Osteoblast (primary cell): ENCODE data around the gene LRRN3. TPM values are rescaled to one million over a fixed set of nuclear protein-coding genes. Genes with fewer than 3 reads are reported as not detected.
A peak's percentile ranks its signal among the peaks of the same experiment; 100 is the strongest.

Source experiments
- DNase-seq: peaks from one replicate; pipeline ENCODE4 v3.0.0; 2011; ENCODE audit warnings: low spot score, mixed read lengths; ENCODE audit not compliant: insufficient read length; ENCODE audit errors: missing footprints
- H2AFZ ChIP-seq: 2 replicates; pipeline ENCODE4 v1.6.0; 2011; ENCODE audit warnings: mild to moderate bottlenecking, low read length
- H3K27ac ChIP-seq: 2 replicates; pipeline ENCODE4 v1.5.1; 2011; ENCODE audit warnings: mild to moderate bottlenecking, low read depth, low read length, moderate library complexity
- H3K27me3 ChIP-seq: 2 replicates; pipeline ENCODE4 v1.6.0; 2012; ENCODE audit warnings: mild to moderate bottlenecking, control low read depth, inconsistent platforms, low read length, moderate library complexity; ENCODE audit not compliant: insufficient read depth
- H3K36me3 ChIP-seq: 2 replicates; pipeline ENCODE4 v1.5.1; 2011; ENCODE audit warnings: mild to moderate bottlenecking, low read length, control low read depth, moderate library complexity; ENCODE audit not compliant: insufficient read depth
- H3K4me1 ChIP-seq: 2 replicates; pipeline ENCODE4 v1.5.1; 2011; ENCODE audit warnings: mild to moderate bottlenecking, low read length, control low read depth, moderate library complexity; ENCODE audit not compliant: insufficient read depth
- H3K4me2 ChIP-seq: 2 replicates; pipeline ENCODE4 v1.6.0; 2011; ENCODE audit warnings: mild to moderate bottlenecking, low read length; ENCODE audit not compliant: insufficient read depth
- H3K4me3 ChIP-seq: fragments of 200-600 bp; sonication (generic); 3 replicates; pipeline ENCODE4 v1.5.1; 2012; ENCODE audit warnings: mild to moderate bottlenecking, low read length, inconsistent platforms; ENCODE audit not compliant: insufficient read depth
- H3K79me2 ChIP-seq: 2 replicates; pipeline ENCODE4 v1.6.0; 2012; ENCODE audit warnings: mild to moderate bottlenecking, low read length, control low read depth, inconsistent platforms; ENCODE audit not compliant: insufficient read depth
- H3K9me3 ChIP-seq: 2 replicates; pipeline ENCODE4 v1.5.1; 2011; ENCODE audit warnings: low read depth, low read length, control low read depth
- H4K20me1 ChIP-seq: 2 replicates; pipeline ENCODE4 v1.6.0; 2012; ENCODE audit warnings: mild to moderate bottlenecking, low read length, control low read depth; ENCODE audit not compliant: insufficient read depth
- CTCF ChIP-seq: IDR thresholded peaks from 2 replicates; pipeline ENCODE4 v1.5.1; 2011; ENCODE audit warnings: mild to moderate bottlenecking, low read depth, low read length, moderate library complexity; ENCODE audit errors: extremely low read depth
- total RNA-seq: library from RNA; depleted of rRNA; stranded (reverse); fragments of >200 nt; gene quantifications from 2 replicates; pipeline ENCODE4 v1.2.3, GENCODE V29; 2012

LRRN3 gene
- total RNA-seq, 1 donor, result 2.2 TPM

- H3K4me2 ChIP-seq, result no peak overlapping the region
- no peak for TF ChIP-seq CTCF
- DNase-seq, result no peak
- no peaks in the 10 kb centered on the region for H4K20me1 ChIP-seq
- no peaks in the 10 kb centered on the region for H3K36me3 ChIP-seq
- H3K27me3 ChIP-seq, result no peaks in the 10 kb centered on the region
- no peak overlapping the region for H3K4me3 ChIP-seq
- H3K4me1 ChIP-seq, result peaks cover 8% of the 10 kb centered on the region
- H3K9me3 ChIP-seq, result no peaks in the 10 kb centered on the region
- no peak overlapping the region for H3K27ac ChIP-seq
- no peaks in the 10 kb centered on the region for H3K79me2 ChIP-seq
- H2AFZ ChIP-seq, result no peak overlapping the region
Observed at GRCh38 chr7:111085356-111085755, 5.6 kb upstream of the LRRN3 start.

- H3K27ac ChIP-seq, result no peak overlapping the region
- no peaks in the 10 kb centered on the region for H3K9me3 ChIP-seq
- H4K20me1 ChIP-seq, result no peaks in the 10 kb centered on the region
- no peaks in the 10 kb centered on the region for H3K79me2 ChIP-seq
- no peak overlapping the region for H3K4me3 ChIP-seq
- no peaks in the 10 kb centered on the region for H3K27me3 ChIP-seq
- peaks cover 17% of the 10 kb centered on the region for H3K4me1 ChIP-seq
- H3K4me2 ChIP-seq, result no peak overlapping the region
- no peak for TF ChIP-seq CTCF
- no peak overlapping the region for H2AFZ ChIP-seq
- no peaks in the 10 kb centered on the region for H3K36me3 ChIP-seq
- DNase-seq, result no peak
Observed at GRCh38 chr7:111086532-111086931, 4.4 kb upstream of the LRRN3 start.

- H3K4me3 ChIP-seq, result no peak overlapping the region
- DNase-seq, result no peak
- no peaks in the 10 kb centered on the region for H3K9me3 ChIP-seq
- no peaks in the 10 kb centered on the region for H3K27me3 ChIP-seq
- no peak overlapping the region for H3K27ac ChIP-seq
- H4K20me1 ChIP-seq, result no peaks in the 10 kb centered on the region
- H2AFZ ChIP-seq, result no peak overlapping the region
- H3K36me3 ChIP-seq, result no peaks in the 10 kb centered on the region
- no peaks in the 10 kb centered on the region for H3K79me2 ChIP-seq
- peaks cover 19% of the 10 kb centered on the region for H3K4me1 ChIP-seq
- no peak overlapping the region for H3K4me2 ChIP-seq
- no peak for TF ChIP-seq CTCF
Observed at GRCh38 chr7:111088328-111088727, 2.6 kb upstream of the LRRN3 start.

GRCh38 chr7:111089822-111090426, 1.0 kb upstream of the LRRN3 start:
- TF ChIP-seq CTCF, result peak; percentile 82
- no peak overlapping the region for H3K27ac ChIP-seq
- no peaks in the 10 kb centered on the region for H3K79me2 ChIP-seq
- peaks cover 19% of the 10 kb centered on the region for H3K4me1 ChIP-seq
- no peaks in the 10 kb centered on the region for H3K27me3 ChIP-seq
- H3K9me3 ChIP-seq, result no peaks in the 10 kb centered on the region
- DNase-seq, result peak; percentile 11
- no peak overlapping the region for H3K4me3 ChIP-seq
- no peaks in the 10 kb centered on the region for H3K36me3 ChIP-seq
- H2AFZ ChIP-seq, result no peak overlapping the region
- no peak overlapping the region for H3K4me2 ChIP-seq
- H4K20me1 ChIP-seq, result no peaks in the 10 kb centered on the region
